WTC11 (cell line): ENCODE data around the gene ANKRD28. TPM values are rescaled to one million over a fixed set of nuclear protein-coding genes. Genes with fewer than 3 reads are reported as not detected.

Experiments used
- ATAC-seq: fragments of 200-7000 bp; cut with Tn5 transposase; 2 replicates; pipeline ENCODE4 v1.10.0; 2021; ENCODE audit warnings: mild to moderate bottlenecking, moderate library complexity
- Bru-seq: library from RNA; stranded (reverse); fragments of 400-500 nt; gene quantifications from one replicate; lab custom pipeline; 2021; lab: Mats Ljungman, UMichigan
- CTCF ChIA-PET: fragments of 300-600 bp; sonication (Branson Sonifier 250); formaldehyde crosslinking; loops from one replicate; lab custom pipeline; 2021; ENCODE audit warnings: antibody characterized with exemption; lab: Charles Lee
- POLR2A ChIA-PET: fragments of 350-600 bp; sonication (Branson Sonifier 250); formaldehyde crosslinking; loops from one replicate; lab custom pipeline; 2021; ENCODE audit warnings: antibody characterized with exemption; lab: Charles Lee
- DNase-seq: peaks from one replicate; pipeline ENCODE4 v3.0.0; 2021; ENCODE audit warnings: low spot score
- H3K27ac Mint-ChIP-seq: 2 replicates; pipeline ENCODE4 v1.8.0; 2021; ENCODE audit warnings: mixed read lengths
- H3K27me3 Mint-ChIP-seq: 2 replicates; pipeline ENCODE4 v1.8.0; 2021; ENCODE audit warnings: low read depth, mild to moderate bottlenecking, moderate library complexity, mixed read lengths
- H3K36me3 Mint-ChIP-seq: 2 replicates; pipeline ENCODE4 v1.8.0; 2021; ENCODE audit warnings: mixed read lengths
- H3K4me1 Mint-ChIP-seq: 2 replicates; pipeline ENCODE4 v1.8.0; 2022; ENCODE audit warnings: mixed read lengths
- H3K4me3 Mint-ChIP-seq: 2 replicates; pipeline ENCODE4 v1.8.0; 2021; ENCODE audit warnings: mild to moderate bottlenecking, moderate library complexity, mixed read lengths
- H3K9me3 Mint-ChIP-seq: 2 replicates; pipeline ENCODE4 v1.8.0; 2021; ENCODE audit warnings: mixed read lengths
- ATF1 ChIP-seq: sonication (generic); formaldehyde crosslinking; IDR thresholded peaks from 2 replicates; pipeline ENCODE4 v1.8.1; 2023; ENCODE audit warnings: mild to moderate bottlenecking, moderate library complexity, missing genetic modification reagents
- ETV6 ChIP-seq: sonication (generic); formaldehyde crosslinking; IDR thresholded peaks from 2 replicates; pipeline ENCODE4 v1.8.1; 2022; ENCODE audit warnings: mild to moderate bottlenecking, missing genetic modification reagents
- FOXJ3 ChIP-seq: sonication (generic); formaldehyde crosslinking; IDR thresholded peaks from 2 replicates; pipeline ENCODE4 v1.9.0; 2021; ENCODE audit warnings: missing genetic modification reagents, mild to moderate bottlenecking, borderline replicate concordance
- FOXK1 ChIP-seq: sonication (generic); formaldehyde crosslinking; IDR thresholded peaks from 2 replicates; pipeline ENCODE4 v1.8.0; 2022; ENCODE audit warnings: mild to moderate bottlenecking, moderate library complexity, missing genetic modification reagents
- FOXP1 ChIP-seq: sonication (generic); formaldehyde crosslinking; IDR thresholded peaks from 2 replicates; pipeline ENCODE4 v1.8.0; 2022; ENCODE audit warnings: missing genetic modification reagents, mild to moderate bottlenecking, moderate library complexity, borderline replicate concordance
- GRHL2 ChIP-seq: fragments of 250-450 bp; sonication (Bioruptor Pico); IDR thresholded peaks from 2 replicates; pipeline ENCODE4 v1.8.0; 2022; ENCODE audit warnings: mild to moderate bottlenecking, moderate library complexity; ENCODE audit not compliant: insufficient replicate concordance, severe bottlenecking
- GTF2I ChIP-seq: fragments of 250-450 bp; sonication (Bioruptor Pico); conservative IDR thresholded peaks from 2 replicates; pipeline ENCODE4 v1.4.0; 2021; ENCODE audit warnings: mild to moderate bottlenecking
- JAZF1 ChIP-seq: fragments of 250-450 bp; sonication (Bioruptor Pico); IDR thresholded peaks from 2 replicates; pipeline ENCODE4 v1.9.0; 2021; ENCODE audit warnings: moderate library complexity, mild to moderate bottlenecking, inconsistent platforms
- NFATC4 ChIP-seq: fragments of 250-450 bp; sonication (Bioruptor Pico); IDR thresholded peaks from 2 replicates; pipeline ENCODE4 v1.9.0; 2021; ENCODE audit warnings: mild to moderate bottlenecking
- NR2C2 ChIP-seq: sonication (generic); formaldehyde crosslinking; IDR thresholded peaks from 2 replicates; pipeline ENCODE4 v1.8.0; 2022; ENCODE audit warnings: mild to moderate bottlenecking, missing genetic modification reagents
- OVOL2 ChIP-seq: fragments of 250-450 bp; sonication (Bioruptor Pico); IDR thresholded peaks from 2 replicates; pipeline ENCODE4 v1.9.0; 2021; ENCODE audit warnings: mild to moderate bottlenecking, borderline replicate concordance
- RELA ChIP-seq: sonication (generic); formaldehyde crosslinking; IDR thresholded peaks from 2 replicates; pipeline ENCODE4 v1.8.1; 2022; ENCODE audit warnings: missing genetic modification reagents, mild to moderate bottlenecking, borderline replicate concordance
- ZNF121 ChIP-seq: sonication (generic); formaldehyde crosslinking; IDR thresholded peaks from 2 replicates; pipeline ENCODE4 v1.8.0; 2023; ENCODE audit warnings: missing genetic modification reagents
- ZNF219 ChIP-seq: sonication (generic); formaldehyde crosslinking; IDR thresholded peaks from 2 replicates; pipeline ENCODE4 v1.8.0; 2023; ENCODE audit warnings: missing genetic modification reagents, mild to moderate bottlenecking, borderline replicate concordance
- ZNF263 ChIP-seq: sonication (generic); formaldehyde crosslinking; IDR thresholded peaks from 2 replicates; pipeline ENCODE4 v1.8.1; 2022; ENCODE audit warnings: low read depth, mild to moderate bottlenecking, moderate library complexity, missing genetic modification reagents
- long read RNA-seq, 3 experiments: library from RNA in 1 of 3; library from capped mRNA in 1 of 3; library from polyadenylated mRNA in 1 of 3; unstranded in 2 of 3; stranded (forward) in 1 of 3; transcript quantifications; one replicate each; pipeline ENCODE4 v2.0.0, GENCODE V29; 2021
- total RNA-seq: library from RNA; stranded (reverse); gene quantifications from 3 replicates; pipeline ENCODE4 v1.2.3, GENCODE V29; 2021
- TF ChIP-seq, protein P1 (sequence below): sonication (generic); formaldehyde crosslinking; IDR thresholded peaks from 2 replicates; pipeline ENCODE4 v1.8.1; 2023; ENCODE audit warnings: mild to moderate bottlenecking, missing genetic modification reagents, moderate library complexity
- TF ChIP-seq, protein P2 (sequence below): sonication (generic); formaldehyde crosslinking; IDR thresholded peaks from 2 replicates; pipeline ENCODE4 v1.8.0; 2022; ENCODE audit warnings: mild to moderate bottlenecking, missing genetic modification reagents
- TF ChIP-seq, protein P3 (sequence below): sonication (generic); formaldehyde crosslinking; conservative IDR thresholded peaks from 2 replicates; pipeline ENCODE4 v1.8.1; 2022; ENCODE audit warnings: mild to moderate bottlenecking, missing genetic modification reagents
- TF ChIP-seq, protein P4 (sequence below): fragments of 250-450 bp; sonication (Bioruptor Pico); IDR thresholded peaks from 2 replicates; pipeline ENCODE4 v1.9.0; 2021; ENCODE audit warnings: mild to moderate bottlenecking, borderline replicate concordance
- TF ChIP-seq, protein P5 (sequence below): fragments of 250-450 bp; sonication (Bioruptor Pico); IDR thresholded peaks from 2 replicates; pipeline ENCODE4 v1.9.0; 2021; ENCODE audit warnings: mild to moderate bottlenecking

The ANKRD28 gene
- 42.7 to 51.6 TPM (median 43.8 TPM) in 3 replicates for total RNA-seq
- percentile 85 among the genes with signal in this experiment for Bru-seq, nascent RNA
- long read RNA-seq, experiment 1, full-length matches to known transcripts: 101 of 230 reads
- long read RNA-seq, experiment 1, partial matches to known transcripts: 35 of 230 reads
- long read RNA-seq, experiment 1, other reads (novel, unspliced or antisense): 94 of 230 reads
- long read RNA-seq, experiment 2, full-length matches to known transcripts: 1 of 40 reads
- long read RNA-seq, experiment 2, partial matches to known transcripts: 9 of 40 reads
- long read RNA-seq, experiment 2, other reads (novel, unspliced or antisense): 30 of 40 reads
- long read RNA-seq, experiment 3, partial matches to known transcripts: 2 of 4 reads
- long read RNA-seq, experiment 3, other reads (novel, unspliced or antisense): 2 of 4 reads

DNA sequence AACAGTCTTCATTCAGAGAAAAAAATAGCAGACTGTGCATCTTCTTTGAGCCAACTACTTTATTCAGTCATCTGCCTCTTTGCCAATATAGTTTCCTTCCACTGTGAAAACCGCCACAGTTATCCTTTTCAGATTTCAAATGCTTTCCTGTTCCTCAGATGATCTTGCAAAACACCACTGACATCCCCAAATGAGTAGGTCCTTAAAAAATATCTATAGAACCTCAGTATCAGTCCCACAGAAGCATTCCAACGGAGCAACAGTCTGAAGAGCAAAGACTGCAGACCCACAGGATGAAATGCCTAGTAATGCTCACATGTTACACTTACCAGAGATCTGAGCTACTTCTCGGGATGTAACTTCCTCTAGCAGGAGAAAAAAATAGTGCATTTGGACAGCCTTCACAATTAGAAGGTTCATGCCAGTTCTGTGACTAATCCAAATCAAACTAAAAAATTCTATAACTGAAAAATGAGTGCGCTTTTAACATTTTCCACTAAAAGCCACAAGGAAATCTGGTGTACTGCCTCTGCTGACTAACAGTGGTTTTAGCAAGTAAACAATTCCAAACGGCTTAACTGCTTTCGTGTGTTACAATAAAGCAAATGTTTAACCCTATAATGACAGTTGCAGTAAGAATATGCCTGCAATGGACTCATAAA, at the start of gene ANKRD28:
Gene ANKRD28 (minus strand): TSS at position 338 of the 662 bp plus-strand sequence. CDS start 1,458 bp downstream, outside the sequence.
- peak within 1 kb of the TSS; percentile 97 for H3K27ac Mint-ChIP-seq
- peak within 1 kb of the TSS; percentile 48 for H3K4me3 Mint-ChIP-seq
- TF ChIP-seq ZNF219 (CRISPR knock-in tag): no peak
- TF ChIP-seq GTF2I (CRISPR knock-in tag): no peak
- TF ChIP-seq, protein P1, sequence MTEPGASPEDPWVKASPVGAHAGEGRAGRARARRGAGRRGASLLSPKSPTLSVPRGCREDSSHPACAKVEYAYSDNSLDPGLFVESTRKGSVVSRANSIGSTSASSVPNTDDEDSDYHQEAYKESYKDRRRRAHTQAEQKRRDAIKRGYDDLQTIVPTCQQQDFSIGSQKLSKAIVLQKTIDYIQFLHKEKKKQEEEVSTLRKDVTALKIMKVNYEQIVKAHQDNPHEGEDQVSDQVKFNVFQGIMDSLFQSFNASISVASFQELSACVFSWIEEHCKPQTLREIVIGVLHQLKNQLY (CRISPR knock-in tag): no peak
- no peak for TF ChIP-seq ETV6 (CRISPR knock-in tag)
- TF ChIP-seq GRHL2 (CRISPR knock-in tag): no peak
- TF ChIP-seq, protein P2, sequence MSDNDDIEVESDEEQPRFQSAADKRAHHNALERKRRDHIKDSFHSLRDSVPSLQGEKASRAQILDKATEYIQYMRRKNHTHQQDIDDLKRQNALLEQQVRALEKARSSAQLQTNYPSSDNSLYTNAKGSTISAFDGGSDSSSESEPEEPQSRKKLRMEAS (CRISPR knock-in tag): no peak
- no peak for TF ChIP-seq ATF1 (CRISPR knock-in tag)
- DNase-seq (no peak), ATAC-seq (peak; percentile 81)
- CTCF ChIA-PET: interaction anchor here (0.6 to 2.4 kb wide), 12 partner anchors 8 to 1519 kb away, joined by 3 to 7 read pairs (median 4); no protein-coding TSS in a partner anchor
- no peaks in the 10 kb centered on the region for H3K36me3 Mint-ChIP-seq
- no peaks in the 10 kb centered on the region for H3K27me3 Mint-ChIP-seq
- H3K4me1 Mint-ChIP-seq: peaks cover 43% of the 10 kb centered on the region
- POLR2A ChIA-PET: no interaction called here
- H3K9me3 Mint-ChIP-seq: no peaks in the 10 kb centered on the region

DNA sequence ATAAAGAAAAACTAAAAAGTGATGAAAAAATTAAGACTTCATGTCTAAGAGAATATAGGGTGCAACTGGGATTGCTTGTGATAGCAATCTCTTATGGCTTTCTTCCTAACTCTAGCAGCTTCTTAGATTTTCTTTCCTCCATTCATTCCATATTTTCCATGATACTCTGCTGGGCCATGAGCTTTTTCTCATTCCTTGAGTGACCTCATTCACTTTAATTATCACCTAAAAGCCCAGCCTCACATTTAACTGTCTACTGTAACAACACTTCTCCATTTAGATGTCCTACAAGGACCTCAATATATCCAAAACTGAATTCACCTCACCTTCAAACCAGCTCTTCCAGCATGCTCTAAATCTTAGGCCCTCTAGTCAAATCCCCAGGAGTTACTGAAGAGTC, 49.5 kb upstream of the ANKRD28 start:
- H3K4me3 Mint-ChIP-seq: no peak overlapping the region
- peaks cover 20% of the 10 kb centered on the region for H3K4me1 Mint-ChIP-seq
- ATAC-seq (no peak), DNase-seq (no peak)
- peaks cover 6% of the 10 kb centered on the region for H3K9me3 Mint-ChIP-seq
- ChIA-PET POLR2A (no interaction called here), CTCF (no interaction called here)
- peaks cover 12% of the 10 kb centered on the region for H3K36me3 Mint-ChIP-seq
- H3K27me3 Mint-ChIP-seq: no peaks in the 10 kb centered on the region
- no peak for TF ChIP-seq ZNF121 (CRISPR knock-in tag)
- no peak overlapping the region for H3K27ac Mint-ChIP-seq

DNA sequence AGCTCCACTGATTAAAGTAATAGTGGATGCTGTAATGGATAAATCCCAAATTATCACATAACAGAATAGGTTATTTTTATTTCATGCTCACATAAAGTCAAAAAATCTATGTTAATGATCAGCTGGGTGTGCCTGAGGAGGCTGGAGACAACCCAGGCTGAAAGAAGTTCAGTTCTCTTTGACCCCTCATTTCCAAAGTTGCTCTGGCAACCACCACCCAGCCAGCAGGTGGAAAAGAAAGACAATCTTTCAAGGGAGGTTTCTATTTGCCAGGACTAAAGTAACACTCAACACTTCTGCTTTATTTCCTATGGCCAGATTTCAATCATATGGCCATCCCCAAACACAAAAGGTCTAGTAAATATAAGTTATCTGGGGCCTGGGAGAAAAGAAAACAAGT, 48.8 kb upstream of the ANKRD28 start:
- CTCF ChIA-PET: interaction anchor here (0.8 to 1.0 kb wide), 2 partner anchors 34 to 107 kb away, joined by 3 read pairs; no protein-coding TSS in a partner anchor
- Mint-ChIP-seq H3K9me3 (peaks cover 3% of the 10 kb centered on the region), H3K4me3 (no peak overlapping the region), H3K27me3 (no peaks in the 10 kb centered on the region), H3K27ac (no peak overlapping the region), H3K4me1 (peaks cover 20% of the 10 kb centered on the region), H3K36me3 (peaks cover 9% of the 10 kb centered on the region)
- POLR2A ChIA-PET: no interaction called here
- DNase-seq: no peak
- ATAC-seq: no peak
- TF ChIP-seq NR2C2 (no peak), FOXJ3 (CRISPR knock-in tag) (no peak), JAZF1 (CRISPR knock-in tag) (no peak), FOXK1 (CRISPR knock-in tag) (no peak), NFATC4 (CRISPR knock-in tag) (no peak), OVOL2 (no peak), RELA (no peak), FOXP1 (CRISPR knock-in tag) (no peak), ZNF263 (CRISPR knock-in tag) (no peak)
- TF ChIP-seq, protein P3, sequence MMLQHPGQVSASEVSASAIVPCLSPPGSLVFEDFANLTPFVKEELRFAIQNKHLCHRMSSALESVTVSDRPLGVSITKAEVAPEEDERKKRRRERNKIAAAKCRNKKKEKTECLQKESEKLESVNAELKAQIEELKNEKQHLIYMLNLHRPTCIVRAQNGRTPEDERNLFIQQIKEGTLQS (CRISPR knock-in tag): no peak
- TF ChIP-seq, protein P4, sequence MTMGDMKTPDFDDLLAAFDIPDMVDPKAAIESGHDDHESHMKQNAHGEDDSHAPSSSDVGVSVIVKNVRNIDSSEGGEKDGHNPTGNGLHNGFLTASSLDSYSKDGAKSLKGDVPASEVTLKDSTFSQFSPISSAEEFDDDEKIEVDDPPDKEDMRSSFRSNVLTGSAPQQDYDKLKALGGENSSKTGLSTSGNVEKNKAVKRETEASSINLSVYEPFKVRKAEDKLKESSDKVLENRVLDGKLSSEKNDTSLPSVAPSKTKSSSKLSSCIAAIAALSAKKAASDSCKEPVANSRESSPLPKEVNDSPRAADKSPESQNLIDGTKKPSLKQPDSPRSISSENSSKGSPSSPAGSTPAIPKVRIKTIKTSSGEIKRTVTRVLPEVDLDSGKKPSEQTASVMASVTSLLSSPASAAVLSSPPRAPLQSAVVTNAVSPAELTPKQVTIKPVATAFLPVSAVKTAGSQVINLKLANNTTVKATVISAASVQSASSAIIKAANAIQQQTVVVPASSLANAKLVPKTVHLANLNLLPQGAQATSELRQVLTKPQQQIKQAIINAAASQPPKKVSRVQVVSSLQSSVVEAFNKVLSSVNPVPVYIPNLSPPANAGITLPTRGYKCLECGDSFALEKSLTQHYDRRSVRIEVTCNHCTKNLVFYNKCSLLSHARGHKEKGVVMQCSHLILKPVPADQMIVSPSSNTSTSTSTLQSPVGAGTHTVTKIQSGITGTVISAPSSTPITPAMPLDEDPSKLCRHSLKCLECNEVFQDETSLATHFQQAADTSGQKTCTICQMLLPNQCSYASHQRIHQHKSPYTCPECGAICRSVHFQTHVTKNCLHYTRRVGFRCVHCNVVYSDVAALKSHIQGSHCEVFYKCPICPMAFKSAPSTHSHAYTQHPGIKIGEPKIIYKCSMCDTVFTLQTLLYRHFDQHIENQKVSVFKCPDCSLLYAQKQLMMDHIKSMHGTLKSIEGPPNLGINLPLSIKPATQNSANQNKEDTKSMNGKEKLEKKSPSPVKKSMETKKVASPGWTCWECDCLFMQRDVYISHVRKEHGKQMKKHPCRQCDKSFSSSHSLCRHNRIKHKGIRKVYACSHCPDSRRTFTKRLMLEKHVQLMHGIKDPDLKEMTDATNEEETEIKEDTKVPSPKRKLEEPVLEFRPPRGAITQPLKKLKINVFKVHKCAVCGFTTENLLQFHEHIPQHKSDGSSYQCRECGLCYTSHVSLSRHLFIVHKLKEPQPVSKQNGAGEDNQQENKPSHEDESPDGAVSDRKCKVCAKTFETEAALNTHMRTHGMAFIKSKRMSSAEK (CRISPR knock-in tag): no peak
- TF ChIP-seq, protein P5, sequence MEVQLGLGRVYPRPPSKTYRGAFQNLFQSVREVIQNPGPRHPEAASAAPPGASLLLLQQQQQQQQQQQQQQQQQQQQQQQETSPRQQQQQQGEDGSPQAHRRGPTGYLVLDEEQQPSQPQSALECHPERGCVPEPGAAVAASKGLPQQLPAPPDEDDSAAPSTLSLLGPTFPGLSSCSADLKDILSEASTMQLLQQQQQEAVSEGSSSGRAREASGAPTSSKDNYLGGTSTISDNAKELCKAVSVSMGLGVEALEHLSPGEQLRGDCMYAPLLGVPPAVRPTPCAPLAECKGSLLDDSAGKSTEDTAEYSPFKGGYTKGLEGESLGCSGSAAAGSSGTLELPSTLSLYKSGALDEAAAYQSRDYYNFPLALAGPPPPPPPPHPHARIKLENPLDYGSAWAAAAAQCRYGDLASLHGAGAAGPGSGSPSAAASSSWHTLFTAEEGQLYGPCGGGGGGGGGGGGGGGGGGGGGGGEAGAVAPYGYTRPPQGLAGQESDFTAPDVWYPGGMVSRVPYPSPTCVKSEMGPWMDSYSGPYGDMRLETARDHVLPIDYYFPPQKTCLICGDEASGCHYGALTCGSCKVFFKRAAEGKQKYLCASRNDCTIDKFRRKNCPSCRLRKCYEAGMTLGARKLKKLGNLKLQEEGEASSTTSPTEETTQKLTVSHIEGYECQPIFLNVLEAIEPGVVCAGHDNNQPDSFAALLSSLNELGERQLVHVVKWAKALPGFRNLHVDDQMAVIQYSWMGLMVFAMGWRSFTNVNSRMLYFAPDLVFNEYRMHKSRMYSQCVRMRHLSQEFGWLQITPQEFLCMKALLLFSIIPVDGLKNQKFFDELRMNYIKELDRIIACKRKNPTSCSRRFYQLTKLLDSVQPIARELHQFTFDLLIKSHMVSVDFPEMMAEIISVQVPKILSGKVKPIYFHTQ (CRISPR knock-in tag): no peak
